HL-60 (cell line): ENCODE data around the gene DPF3.

Experiments used
- POLR2AphosphoS5 ChIP-seq: IDR thresholded peaks from 2 replicates; pipeline ENCODE4 v1.6.1; 2012; ENCODE audit warnings: low read depth
- SPI1 ChIP-seq: IDR thresholded peaks from 2 replicates; pipeline ENCODE4 v1.6.1; 2012; ENCODE audit warnings: low read depth, mild to moderate bottlenecking, borderline replicate concordance
- TF ChIP-seq, protein P1 (sequence below): IDR thresholded peaks from one replicate; pipeline ENCODE4 v1.5.1; 2011; ENCODE audit warnings: low read length, control low read depth, inconsistent platforms; ENCODE audit not compliant: insufficient read depth
- TF ChIP-seq, protein P2 (sequence below): IDR thresholded peaks from 2 replicates; pipeline ENCODE4 v1.6.1; 2012; ENCODE audit warnings: low read depth; ENCODE audit not compliant: insufficient replicate concordance

DNA sequence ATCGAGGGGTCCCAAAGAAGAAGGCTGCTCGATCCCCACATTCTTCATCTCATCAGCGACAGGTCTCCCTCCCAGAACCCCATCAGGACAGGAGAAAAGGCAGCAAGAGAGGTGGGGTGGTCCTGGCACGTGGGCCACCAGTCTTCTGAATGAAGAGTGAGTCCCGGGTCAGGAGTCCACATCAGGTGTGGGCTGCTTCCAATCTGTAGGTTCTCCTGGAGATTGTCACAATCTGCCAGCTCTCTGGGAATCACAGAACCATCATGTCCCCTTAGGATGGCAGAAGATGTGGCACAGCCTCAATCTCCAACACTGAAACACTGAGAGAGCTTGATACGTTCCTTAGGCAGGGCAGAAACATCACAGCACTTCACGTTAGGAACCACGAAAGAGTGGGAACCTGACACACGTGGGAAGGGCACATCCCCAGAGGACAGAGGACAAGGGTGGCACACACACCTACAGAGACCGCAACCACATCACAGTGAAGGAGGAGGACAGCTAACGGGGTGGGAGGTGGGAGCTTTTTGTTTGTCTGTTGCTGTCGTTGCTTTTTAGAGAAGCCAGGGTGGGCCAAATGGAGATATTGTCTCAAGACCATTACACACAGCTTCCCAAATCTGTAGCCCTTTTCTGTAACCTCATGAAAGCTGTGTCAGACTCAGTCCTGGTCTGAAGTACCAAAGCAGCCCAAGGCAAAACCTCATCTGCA lies 284.5 kb downstream of the DPF3 start:
- TF ChIP-seq, protein P1, sequence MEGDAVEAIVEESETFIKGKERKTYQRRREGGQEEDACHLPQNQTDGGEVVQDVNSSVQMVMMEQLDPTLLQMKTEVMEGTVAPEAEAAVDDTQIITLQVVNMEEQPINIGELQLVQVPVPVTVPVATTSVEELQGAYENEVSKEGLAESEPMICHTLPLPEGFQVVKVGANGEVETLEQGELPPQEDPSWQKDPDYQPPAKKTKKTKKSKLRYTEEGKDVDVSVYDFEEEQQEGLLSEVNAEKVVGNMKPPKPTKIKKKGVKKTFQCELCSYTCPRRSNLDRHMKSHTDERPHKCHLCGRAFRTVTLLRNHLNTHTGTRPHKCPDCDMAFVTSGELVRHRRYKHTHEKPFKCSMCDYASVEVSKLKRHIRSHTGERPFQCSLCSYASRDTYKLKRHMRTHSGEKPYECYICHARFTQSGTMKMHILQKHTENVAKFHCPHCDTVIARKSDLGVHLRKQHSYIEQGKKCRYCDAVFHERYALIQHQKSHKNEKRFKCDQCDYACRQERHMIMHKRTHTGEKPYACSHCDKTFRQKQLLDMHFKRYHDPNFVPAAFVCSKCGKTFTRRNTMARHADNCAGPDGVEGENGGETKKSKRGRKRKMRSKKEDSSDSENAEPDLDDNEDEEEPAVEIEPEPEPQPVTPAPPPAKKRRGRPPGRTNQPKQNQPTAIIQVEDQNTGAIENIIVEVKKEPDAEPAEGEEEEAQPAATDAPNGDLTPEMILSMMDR = no peak
- TF ChIP-seq SPI1 = no peak
- no peak for TF ChIP-seq POLR2AphosphoS5
- TF ChIP-seq, protein P2, sequence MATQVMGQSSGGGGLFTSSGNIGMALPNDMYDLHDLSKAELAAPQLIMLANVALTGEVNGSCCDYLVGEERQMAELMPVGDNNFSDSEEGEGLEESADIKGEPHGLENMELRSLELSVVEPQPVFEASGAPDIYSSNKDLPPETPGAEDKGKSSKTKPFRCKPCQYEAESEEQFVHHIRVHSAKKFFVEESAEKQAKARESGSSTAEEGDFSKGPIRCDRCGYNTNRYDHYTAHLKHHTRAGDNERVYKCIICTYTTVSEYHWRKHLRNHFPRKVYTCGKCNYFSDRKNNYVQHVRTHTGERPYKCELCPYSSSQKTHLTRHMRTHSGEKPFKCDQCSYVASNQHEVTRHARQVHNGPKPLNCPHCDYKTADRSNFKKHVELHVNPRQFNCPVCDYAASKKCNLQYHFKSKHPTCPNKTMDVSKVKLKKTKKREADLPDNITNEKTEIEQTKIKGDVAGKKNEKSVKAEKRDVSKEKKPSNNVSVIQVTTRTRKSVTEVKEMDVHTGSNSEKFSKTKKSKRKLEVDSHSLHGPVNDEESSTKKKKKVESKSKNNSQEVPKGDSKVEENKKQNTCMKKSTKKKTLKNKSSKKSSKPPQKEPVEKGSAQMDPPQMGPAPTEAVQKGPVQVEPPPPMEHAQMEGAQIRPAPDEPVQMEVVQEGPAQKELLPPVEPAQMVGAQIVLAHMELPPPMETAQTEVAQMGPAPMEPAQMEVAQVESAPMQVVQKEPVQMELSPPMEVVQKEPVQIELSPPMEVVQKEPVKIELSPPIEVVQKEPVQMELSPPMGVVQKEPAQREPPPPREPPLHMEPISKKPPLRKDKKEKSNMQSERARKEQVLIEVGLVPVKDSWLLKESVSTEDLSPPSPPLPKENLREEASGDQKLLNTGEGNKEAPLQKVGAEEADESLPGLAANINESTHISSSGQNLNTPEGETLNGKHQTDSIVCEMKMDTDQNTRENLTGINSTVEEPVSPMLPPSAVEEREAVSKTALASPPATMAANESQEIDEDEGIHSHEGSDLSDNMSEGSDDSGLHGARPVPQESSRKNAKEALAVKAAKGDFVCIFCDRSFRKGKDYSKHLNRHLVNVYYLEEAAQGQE = no peak
